HG02852 (cell line): ENCODE results near the gene RSPH1.
"Not testable (repeated sequence)": the region's sequence is repeated elsewhere in the genome, so short reads cannot be mapped to it uniquely, and the experiment has no call there.

Experiments used
- ATAC-seq: cut with Tn5 transposase; IDR thresholded peaks from one replicate; pipeline ENCODE4 v1.9.1; 2021; ENCODE audit warnings: mild to moderate bottlenecking, moderate library complexity; ENCODE audit not compliant: unreplicated experiment

RSPH1 gene

DNA sequence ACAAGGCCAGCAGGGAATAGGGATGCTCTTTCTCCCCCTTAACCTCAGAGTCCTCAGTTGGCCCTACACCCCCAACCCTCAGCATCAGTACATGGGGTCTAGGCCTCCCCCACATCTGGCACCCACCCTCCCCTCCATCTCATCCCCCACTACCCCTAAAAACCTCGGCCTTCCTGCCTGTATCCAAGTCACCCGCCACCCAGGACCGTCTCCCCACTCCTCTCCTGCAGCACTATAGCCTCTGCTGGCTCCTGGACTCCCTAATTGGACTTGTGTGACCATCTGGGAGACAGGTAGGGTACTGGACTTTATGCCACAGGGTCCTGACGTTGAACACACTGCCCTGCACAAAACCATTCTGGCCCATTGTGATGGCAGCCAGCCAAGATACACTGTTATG is 6.0 kb downstream of the RSPH1 start:
- ATAC-seq = no peak

DNA sequence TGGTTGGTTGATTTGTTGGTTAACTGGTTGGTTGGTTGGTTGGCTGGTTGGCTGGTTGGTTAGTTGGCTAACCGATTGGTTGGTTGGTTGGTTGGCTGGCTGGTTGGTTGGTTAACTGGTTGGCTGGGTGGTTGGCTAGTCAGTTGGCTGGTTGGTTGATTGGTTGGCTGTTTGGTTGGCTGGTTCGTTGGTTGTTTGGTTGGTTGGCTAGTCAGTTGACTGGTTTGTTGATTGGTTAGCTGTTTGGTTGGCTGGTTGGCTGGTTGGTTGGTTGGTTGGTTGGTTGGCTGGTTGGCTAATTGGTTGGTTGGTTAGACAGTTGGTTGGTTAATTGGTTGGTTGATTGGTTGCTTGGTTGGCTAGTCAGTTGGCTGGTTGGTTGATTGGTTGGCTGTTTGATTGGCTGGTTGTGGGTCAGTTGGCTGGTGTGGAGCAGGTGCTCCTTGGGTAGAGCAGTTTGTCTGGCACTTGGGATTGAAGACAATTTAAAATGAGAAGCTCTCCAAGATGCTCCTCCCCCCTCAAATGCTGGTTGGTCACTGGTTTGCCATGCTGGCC is 6.9 kb downstream of the RSPH1 start:
- no peak for ATAC-seq

DNA sequence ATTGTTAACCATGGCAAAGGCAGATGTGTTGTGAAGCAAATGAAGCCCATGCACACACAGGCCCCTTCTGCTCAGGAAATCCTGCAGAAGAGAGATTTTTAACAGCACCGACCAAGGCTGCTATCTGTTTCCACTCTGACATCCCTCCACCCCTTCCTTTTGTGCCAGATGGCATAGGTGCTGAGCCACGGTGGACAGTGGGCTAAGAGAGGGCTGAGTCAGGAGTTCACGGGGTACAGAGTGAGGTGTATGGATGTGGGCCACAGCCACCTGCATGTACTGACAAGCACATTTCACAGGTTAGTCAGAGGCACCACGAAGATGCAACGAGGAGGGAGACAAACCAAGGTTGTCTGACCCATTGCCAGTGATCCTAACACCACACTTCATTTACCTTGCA is 9.5 kb downstream of the RSPH1 start:
- ATAC-seq = no peak

DNA sequence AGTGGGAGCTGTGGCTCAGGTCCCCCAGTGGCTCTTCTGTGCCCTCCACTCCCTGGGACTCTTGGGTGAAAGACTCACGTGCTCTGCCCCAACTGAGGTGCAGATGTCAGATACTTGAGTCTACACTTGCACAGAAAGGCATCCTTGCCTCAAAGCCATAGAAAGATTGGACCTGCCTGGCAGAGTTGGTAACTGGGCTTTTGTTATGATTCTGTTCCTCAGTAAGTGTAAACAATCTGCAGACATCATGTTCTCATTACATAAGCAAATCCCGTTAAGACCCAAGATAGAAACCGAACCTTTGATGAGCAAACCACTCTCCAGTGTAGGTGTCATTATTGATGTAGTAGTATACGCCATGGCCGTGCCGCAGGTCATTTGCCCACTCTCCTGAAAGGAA is 10.0 kb downstream of the RSPH1 start:
- no peak for ATAC-seq

DNA sequence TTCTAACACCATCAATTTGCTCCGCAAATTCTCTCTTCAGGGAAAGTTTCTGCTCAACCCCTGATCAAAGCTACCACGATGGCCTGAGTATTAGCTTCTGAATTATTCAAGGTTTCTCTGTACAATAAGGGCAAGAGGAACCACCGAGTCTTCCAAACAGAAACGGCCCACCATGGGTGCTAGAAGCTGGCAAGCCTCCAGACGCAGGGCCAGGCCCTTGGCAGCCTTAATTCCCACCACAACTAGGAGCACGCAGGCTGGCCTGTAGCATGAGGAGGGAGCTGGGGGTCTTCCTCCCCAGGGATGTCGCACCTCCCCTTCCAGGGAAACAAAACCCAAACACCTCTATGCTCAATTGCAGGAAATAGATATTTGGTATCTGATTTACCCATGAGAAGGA is 11.1 kb downstream of the RSPH1 start:
- no peak for ATAC-seq

DNA sequence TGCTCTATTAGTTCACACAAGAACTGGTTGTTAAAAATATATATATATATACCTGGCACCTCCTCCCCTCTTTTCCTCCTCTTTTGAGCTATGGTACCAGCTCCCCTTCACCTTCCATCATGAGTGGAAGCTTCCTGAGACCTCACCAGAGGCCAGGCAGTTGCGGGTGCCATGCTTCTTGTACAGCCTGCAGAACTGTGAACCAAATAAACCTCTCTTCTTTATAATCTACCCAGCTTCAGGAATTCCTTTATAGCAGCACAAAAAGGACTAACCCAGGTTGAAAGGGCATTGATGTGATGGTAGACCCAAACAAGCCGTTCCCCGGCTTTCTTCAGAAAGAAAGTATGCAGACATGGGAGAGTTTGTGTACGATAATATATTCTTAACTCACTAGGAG is 14.9 kb downstream of the RSPH1 start:
- no peak for ATAC-seq

DNA sequence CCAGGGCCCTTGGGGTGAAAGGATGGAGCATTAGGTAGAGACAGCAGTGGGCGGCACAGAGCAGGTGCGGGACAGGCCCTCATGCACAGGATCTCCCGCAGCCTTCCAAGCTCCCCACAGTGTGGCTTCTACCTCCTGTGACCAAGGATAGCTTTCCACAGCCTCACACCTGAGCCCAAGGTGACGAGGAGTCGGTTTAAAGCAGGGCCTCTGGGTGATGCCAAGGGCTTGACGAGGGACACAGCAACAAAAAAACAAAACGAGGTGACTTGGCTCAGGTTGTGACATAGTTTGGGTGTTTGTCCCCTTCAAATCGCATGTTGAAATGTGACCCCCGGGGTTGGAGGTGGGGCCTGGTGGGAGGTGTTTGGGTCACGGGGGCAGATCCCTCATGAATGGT is 15.3 kb downstream of the RSPH1 start:
- no peak for ATAC-seq

DNA sequence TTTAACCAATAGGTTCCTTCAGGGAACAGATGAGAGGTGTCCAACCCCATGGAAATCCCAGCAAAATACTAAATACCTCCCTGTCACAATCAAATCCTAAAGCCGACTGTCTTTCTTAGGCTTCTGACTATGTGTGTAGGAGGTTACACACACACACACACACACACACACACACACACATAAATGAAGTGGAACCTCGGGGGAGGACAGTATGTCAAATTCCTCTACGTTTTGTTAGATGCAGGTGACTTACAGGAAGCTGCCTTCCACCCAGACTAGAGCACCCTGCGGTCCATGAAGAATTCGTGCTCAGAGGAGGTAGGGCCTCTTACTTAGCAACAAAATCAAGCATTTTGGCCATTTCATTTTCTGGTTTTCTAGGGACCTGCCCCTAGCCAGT is 16.4 kb downstream of the RSPH1 start:
- no peak for ATAC-seq

DNA sequence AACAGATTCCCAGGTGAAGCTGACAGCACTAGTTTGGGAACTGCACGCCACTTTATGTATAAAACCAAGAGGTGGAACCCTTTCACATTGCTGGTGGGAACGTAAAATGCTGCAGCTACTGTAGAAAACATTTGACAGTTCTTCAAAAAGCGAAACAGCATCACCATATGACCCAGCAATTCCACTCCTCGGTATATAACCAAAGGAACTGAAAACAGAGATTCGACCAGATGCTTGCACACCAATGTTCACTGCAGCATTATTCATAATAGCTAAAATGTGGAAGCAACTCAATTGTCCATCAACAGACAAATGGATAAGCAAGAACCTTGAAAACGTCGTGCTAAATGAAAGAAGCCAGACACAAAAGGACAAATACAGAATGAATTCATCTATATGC is 17.5 kb downstream of the RSPH1 start:
- no peak for ATAC-seq

DNA sequence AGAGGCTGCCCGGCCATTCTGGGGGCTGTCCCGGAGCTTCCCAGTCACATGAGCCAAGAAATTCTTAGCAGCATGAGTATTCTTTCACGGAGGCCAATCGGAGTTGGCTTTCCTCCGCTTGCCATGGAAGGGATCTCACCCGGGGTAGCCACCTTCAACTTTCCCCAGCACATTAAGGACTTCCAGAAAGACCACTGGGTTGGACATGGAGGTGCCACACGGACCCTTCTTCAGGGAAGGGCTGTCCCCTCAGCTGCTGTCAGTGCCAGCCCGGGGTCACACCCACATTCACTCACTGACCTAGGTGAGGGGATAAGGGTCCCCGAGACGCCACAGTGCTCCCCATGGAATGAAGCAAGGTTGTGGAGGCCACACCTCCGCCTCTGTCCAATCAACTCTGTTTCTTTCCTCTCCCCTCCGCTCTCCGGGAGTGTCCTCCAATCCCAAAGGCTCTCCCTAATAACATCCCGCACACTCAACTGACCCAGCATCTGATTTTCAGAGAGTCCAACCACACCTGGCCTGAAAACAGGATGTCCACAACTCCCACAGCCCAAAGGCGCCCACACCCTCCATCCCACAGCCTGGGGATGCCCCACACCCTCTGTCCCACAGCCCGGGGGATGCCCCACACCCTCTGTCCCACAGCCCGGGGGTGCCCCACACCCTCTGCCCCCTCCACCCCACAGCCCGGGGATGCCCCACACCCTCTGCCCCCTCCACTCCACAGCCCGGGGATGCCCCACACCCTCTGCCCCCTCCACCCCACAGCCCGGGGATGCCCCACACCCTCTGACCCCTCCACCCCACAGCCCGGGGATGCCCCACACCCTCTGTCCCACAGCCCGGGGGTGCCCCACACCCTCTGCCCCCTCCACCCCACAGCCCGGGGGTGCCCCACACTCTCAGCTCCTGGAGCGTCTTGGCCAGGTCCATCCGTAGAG is 19.4 kb downstream of the RSPH1 start:
- ATAC-seq = no peak

DNA sequence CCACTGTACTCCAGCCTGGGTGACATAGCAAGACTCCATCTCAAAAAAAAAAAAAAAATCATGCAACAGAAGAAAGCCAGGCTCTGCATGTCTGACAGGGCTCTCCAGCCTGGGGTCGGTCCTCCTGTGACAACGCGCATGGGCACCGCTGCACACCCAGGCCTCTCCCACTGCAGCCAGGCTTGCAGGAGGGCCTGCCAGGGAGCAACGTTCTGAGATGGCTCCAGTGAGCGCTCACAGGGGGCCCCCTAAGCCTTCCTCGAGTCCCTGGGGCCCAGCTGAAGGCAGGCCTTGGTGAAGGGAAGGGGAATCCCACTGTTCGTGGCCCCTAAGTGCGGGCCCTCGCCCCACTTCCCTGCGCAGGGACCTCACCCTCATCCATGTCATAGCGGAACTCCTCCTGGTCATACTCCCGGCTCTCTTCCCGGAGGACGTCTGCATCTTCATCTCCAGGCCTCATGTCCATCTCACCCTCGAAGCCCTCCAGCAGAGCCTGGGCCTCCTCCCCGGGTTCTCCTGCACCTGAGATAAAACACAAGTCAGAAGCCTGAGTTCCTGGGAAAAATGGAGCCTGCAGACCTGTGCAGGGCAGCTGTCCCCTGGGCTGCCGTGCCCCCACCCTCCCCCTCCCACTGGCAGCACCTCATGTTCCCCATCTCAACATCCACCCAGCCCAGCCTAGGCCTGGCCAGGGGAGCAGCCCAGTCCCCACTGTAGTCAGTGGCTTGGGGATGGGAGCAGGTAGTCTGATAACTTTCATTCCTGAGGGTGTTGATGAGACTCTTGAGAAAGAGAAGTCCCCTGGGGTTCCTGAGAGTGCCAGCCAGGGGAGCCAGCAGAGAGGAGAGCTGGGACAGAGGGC is 20.3 kb downstream of the RSPH1 start:
- no peak for ATAC-seq

DNA sequence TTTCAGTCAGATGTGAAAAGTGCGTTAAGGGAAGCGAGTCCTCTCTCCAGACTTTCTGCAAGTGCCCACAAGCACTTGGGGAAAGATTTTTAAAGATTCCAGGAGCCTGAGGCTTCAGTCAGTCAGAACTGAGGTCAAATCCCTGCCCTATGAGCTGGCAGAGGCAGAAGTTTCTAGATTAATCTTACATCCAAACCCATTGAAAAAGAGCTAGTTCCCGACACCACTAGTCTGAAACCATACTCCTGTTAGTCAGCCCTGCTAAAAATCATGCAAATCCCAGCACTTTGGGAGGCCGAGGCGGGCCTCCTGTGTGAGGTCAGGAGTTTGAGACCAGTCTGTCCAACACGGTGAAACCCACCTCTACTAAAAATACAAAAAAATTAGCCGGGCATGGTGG is 21.0 kb downstream of the RSPH1 start:
- ATAC-seq = no peak

DNA sequence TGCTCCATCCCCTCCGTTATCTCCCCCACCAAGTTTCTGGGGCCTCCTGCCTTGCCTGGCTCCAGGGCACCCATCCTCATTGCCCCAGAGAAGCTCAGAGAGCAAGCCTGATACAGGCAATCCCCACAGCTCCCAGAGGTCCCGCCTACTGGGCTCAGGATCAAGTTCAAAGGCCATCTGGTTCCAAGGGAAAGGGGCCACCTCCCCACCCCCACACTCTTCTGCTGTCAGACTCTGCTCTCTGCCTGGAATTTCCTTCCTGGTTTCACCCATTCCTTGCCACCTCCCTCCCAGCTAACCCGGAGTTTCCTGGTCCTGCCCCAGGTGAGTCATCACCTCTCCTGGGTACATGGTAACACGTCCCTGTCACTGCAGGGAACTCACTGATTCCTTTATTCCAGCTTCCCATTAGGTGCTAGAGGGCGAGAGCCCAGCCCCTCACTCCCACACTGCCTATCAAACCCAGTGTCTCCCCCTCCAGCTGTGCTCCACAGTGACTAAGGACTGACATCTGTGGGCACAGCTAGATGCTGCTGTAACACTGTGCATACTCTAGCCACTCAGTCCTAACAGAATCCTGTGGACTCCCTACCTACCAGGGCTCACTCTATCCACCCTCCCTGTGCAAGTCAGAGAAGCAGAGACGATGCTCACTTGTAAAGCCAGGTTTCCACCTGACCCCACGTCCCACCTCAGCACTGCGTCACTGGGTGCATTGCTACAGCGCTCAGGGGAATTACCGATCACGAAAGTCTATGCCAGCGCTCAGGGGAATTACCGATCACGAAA is 21.8 kb downstream of the RSPH1 start:
- ATAC-seq = no peak

DNA sequence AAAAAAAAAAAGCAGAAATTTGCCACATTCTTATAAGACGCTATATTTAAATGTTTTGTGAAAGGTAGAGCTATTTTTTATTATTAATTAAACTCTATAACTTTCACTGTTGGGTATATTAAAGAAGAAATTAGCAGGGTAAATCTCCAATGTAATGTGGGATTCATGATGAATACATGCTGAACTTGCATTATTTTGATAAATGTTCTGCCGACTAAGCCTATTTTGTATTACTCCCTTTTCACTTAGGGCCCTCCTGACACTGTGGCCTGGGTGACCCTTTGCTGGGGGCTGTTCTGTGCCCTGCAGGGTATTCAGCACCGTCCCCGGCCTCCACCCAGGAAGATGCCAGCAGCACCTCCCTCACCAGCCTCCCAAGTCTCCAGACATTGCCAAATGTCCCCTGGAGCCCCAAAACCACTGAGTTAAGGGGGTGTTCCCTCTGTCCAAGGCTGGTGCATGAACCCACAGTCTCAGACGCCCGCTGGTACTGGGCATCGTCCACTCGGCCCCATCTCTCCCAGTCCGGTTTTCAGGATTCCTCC is 22.5 kb downstream of the RSPH1 start:
- no peak for ATAC-seq

DNA sequence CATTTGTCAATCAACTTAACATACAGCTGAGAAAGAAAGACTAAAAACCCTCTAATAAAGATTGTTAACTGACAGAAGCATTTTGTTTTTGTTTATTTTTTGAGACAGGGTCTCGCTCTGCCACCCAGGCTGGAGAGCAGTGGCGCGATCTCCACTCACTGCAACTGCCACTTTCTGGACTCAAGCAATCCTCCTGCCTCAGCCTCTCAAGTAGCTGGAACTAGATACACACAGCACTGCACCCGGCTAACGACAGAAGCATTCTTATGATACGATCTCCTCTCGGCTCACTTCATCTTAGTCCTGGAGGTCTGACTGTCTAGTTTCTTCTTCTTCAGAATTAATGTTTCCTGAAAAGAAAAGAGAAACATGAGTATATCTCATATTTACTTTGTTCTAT is 23.5 kb downstream of the RSPH1 start:
- ATAC-seq = no peak

DNA sequence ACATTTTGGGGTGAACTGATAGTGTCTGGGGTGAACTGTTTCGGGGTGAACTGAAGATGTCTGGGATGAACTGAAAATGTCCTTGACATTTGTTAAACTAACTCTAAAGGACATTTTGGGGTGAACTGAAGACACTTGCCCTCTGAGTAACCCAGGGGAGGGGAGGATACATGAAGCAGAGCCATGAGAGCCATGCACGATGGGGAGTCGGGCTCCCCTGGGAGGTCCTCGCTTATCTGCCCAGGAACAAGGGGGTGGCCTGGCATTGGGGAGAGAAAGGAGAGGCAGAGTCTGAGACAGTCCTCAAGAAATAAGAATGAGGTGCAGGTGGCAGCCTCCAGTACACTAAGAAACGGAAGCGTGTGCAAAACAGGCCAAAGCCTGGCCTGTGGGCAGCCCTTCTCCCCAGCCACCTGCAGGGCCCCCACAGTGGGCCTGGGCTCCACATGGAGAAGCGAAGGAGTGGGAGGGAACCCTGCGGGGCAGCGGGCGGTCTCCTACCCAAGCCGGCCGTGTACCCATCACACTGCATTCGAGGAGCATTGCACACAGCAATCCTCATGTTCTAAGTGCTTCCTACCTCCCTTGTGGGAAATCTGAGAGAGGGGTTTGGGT is 24.2 kb downstream of the RSPH1 start:
- no peak for ATAC-seq

DNA sequence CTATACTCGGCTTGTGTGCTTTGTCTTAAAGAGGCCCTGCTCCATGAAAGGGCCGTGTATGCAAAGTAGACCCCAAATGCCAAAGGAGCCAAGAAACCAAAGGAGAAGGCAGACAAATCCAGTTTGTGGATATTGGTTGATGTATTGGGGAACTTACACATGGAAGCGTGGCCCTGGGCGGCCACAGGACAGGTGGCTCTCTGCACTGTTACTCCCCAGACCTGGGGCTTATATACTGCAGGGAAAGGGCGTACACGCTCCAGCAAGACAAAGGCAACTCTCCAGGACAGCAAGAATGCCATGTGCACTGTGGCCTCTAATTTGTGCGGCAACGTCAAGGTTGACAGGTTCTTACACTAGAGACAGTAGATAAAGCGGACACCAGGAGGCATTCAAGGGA is 24.8 kb downstream of the RSPH1 start:
- no peak for ATAC-seq

DNA sequence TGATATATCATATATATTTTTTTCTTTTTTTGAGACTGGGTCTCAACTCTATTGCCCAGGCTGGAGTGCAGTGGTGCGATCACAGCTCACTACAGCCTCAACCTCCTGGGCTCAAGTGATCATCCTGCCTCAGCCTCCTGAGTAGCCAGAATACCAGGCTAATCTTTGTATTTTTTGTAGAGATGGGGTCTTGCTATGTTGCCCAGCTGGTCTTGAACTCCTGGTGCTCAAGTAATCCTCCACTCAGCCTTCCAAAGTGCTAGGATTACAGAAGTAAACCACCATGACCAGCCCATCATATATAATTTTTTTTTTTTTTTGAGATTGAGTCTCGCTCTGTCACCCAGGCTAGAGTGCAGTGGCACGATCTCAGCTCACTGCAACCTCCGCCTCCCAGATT is 26.3 kb downstream of the RSPH1 start:
- not testable (repeated sequence) for ATAC-seq

DNA sequence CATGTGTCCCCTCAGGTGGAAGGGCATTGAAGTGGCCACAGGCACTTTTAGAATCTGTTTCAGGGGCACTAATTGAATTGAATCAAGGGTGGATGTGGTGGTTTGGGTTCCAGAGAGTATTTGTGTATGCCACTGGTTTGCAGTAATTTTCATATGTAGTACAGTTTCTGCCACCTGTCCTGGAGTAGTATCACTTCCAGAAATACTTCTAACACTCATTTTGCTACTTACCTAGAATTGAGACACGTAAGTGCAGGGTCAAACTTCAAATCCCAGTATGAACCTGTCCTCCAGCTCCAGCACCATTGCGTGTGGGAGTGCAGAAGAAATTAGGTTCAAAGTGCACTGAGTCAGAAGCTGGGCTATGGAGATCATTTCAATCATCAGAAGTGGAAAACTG is 26.8 kb downstream of the RSPH1 start:
- ATAC-seq = no peak

DNA sequence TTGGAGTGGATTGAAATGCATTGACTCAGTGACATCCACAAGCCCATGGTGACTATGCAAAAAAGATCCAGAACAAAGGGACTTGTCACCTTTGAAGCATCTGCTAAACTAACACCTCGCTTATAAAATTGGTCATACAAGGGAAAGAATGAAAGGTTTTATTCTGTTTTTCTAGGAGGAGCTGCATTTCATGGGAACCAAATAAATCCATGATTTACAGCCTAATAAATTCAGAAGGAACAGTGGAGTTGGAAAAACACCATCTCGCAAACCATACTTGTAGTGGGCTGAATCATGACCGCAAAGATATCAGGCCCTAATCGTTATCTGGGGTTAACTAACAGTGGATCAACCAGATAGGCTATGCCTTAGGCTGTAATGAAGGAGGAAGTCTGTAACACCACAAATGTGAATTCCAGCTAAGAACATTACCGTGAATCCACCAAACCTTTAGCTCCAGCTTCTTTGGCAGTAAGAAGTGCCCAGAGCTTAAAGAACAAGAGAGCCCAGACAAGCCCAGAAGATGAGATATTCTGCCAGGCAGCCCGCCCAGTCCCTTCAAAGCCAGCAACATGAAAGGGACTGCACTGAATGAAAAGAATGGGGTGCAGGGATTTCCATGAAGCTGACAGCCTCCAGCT is 27.4 kb downstream of the RSPH1 start:
- no peak for ATAC-seq
